Activated CD4-positive, alpha-beta T cell treated with anti-CD3 and anti-CD28 coated beads for 24 hours (primary cell): ENCODE measurements around the gene SKAP2.

Experiments
- DNase-seq, 2 donors: peaks; one replicate each; pipeline ENCODE4 v3.0.0-alpha.2; 2020; ENCODE audit warnings: low read depth in 2 of 2

SKAP2 gene

DNA sequence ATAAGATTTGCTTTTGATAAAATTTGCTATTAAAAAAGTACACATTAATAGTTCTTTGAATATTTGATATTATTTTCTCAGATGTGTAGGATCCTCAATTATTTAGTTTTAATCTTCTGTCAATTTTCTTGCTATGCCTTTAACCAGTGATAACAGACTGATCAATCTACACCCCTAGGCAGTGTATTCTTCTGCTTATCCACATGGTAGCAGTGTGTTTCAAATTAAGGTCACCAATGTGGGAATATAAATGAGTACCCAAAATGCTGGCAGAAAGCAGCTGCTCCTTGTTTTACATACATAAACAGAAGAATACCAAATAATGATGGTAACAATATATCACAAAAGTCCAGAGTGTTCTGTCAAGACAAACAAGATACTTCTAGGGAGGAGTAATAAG, 87.0 kb downstream of the SKAP2 start:
- DNase-seq: no peak

DNA sequence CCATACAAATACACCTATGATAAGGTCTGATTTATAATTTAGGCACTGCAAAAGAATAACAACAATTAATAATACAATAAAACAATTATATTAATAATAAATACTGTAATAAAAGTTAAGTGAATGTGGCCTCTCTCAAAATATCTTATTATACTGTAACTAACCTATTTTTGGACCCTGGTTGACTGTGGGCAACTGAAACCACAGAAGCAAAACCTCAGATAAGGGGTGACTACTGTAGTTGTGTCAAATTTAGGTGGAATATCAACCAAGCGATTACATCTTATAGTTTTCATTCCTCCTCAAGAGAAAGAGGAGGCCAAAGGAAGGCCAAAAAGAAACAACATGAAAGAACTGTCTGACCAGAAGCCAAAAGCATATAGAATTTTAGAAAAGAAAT, 103.9 kb downstream of the SKAP2 start:
- no peak for DNase-seq

DNA sequence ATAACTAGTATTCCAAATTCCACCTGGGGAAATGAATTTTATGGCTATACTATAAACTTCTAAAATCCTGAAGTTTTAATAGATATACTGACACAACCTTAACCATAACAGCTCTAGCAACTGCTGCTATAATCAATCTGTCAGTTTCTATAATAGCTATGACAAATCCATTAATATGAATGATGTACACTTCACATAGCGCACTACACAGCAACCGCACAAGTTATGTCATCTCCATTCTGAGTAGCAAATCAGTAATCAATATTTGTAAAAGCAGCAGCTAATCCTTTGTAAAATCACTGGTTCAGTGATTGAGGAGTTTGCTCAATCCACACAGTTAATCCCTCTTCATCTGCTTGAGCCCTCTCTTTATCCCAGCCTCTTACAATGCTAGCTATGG, 105.3 kb downstream of the SKAP2 start:
- DNase-seq: no peak

DNA sequence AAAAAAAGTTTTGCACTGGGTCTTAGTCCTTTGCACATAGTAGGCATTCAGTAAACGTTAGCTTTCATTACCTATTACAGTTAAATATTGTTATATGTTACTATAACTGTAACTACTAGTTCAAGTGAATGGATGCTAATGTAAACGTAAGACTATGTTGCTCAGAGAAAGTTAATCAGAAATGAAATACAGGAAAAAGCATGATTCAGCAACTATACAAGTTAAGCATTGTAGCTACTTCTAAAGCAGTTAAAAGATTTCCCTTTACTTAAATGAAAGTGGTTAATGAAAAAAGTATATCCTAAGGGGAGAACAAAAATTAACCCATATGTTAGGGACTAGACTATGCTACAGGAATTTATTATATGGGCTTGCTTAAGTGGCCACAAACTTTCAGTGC, 121.2 kb downstream of the SKAP2 start:
- no peak for DNase-seq

DNA sequence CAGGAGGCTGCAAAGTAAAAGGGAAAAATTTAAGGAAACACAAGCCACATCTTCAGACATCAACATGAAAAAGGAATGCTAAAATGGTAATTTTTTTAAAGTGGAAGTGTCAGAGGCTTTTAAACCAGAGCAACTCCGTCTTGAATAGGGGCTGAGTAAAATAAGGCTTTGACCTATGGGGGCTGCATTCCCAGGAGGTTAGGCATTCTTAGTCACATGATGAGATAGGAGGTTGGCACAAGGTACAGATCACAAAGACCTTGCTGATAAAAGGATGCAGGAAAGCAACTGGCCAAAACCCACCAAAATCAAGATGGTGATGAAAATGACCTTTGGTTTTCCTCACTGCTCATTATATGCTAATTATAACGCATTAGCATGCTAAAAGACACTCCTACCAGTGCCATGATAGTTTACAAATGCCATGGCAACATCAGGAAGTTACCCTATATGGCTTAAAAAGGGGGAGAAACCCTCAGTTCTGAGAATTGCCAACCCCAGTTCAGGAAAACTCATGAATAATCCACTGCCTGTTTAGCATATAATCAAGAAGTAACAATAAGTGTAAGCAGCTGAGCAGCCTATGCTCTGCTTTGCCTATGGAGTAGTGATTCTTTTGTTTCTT, 128.3 kb downstream of the SKAP2 start:
- DNase-seq: no peak

DNA sequence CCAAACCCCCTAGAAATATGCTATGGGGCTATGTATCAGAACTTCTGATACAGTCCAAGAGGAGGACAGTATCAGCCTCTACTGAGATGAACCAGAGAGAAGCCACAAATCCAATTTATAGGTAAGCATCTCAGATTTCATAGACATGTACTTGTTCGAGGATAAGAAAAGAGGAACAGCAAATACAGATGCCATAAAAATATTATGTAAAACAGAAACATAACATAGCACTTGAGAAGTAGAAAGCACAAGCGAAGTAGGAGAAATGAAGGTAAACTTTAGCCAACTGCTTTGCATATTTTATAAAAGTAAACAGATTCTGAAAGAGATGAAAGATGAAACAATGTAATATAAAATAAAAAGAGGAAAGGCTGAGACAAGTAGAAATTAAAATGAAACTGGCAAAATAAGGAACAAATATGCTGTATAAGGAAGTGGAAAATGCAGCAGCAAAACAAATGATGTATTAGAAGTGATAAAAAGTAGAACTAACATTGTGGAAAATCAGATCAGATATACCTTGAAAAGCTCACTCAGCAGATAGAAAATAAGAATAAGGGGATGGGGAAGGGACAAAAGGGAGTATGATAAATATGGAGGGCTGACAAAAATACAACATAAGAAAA, 135.1 kb downstream of the SKAP2 start:
- DNase-seq: no peak

DNA sequence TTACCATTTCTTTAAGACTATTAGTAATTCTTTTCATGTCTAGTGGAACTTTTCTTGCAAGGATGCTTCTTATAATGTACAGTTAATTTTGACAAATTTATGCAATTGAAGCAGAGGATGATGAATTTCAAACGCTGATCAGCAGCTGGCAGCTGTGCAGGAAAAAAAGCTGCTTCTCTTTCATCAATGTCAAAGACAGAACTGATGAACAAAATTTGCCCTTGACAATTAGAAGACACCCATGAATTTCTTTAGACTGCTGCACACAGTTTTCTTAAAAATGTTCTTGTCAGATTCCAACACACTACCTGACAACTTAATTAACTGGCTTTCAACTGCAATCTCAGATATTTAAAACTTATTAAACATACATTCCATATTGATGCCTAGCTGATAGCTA, 138.3 kb downstream of the SKAP2 start:
- DNase-seq: no peak

DNA sequence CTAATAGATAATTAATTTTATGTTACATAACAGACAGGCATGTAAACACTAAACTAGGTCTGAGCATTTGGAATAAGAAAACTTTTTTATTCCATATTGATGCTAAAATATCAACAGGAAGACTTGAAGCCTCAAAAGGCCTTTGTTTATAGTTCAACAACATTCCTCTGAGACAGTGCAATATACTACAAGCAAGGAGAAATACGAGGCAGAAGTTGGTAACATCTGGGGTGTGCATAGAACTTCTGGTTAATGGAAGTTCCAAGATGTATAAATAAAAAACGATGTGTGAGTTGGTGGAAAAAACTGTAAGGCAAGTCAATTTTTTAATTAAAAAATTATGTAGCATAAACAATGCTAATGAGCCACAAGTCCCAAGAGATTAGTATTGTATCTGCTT, 139.6 kb downstream of the SKAP2 start:
- no peak for DNase-seq

DNA sequence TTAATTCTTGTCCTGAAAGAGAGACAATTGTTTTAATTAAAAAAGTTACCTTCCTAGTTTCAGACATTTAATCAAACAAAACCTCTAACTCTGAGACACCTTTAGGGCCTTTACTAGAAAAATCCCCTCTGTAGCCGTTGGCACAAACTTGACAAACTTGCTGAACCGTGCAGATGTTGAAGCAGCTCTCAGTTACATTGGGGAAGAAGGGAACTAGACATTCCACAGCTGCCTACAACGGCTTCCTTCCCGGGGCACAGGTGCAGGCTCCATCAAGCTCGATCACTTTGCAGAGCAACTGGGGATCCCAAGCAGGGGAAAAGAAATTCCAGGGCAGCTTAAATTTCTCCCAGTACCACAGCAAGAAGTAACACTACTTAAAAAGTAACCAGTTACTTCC, 141.3 kb downstream of the SKAP2 start:
- DNase-seq: no peak

DNA sequence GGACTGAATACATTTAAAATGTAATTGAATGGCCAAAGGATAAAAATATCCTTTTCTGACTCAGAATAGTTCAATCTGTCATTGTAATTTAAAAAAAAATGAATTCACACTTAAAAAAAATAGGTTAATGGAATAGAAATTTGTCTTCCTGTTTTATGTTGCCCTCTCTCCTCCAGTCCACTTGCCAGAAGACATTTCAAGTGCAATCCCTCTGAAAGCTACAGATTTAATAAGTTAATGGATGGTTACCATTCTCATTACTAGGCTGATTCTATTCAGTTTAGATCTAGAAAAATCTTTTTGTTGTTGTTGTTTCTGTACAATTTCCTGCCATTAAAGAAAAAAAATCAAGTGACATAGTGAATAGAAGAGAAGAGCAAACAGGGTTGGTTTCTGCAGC, 142.9 kb downstream of the SKAP2 start:
- no peak for DNase-seq

DNA sequence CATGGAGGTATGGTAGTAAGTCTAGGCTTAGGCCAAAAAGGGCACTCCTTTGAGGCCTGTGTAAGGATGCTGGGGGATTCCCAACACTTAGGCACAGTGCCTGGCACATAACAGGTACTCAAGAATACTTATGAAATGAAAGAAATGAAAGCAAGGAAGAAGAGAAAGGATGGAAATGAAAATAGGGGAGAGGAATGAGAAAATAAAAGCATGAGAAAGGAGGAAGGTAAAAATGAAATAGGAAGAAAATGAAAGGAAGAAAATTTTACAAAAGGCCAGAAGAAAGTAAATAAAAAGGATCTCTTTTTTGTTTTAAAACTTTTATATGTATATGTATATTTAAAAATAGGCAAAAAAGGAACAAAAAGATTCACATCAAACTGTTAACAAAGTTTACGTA, 146.3 kb downstream of the SKAP2 start:
- no peak for DNase-seq

DNA sequence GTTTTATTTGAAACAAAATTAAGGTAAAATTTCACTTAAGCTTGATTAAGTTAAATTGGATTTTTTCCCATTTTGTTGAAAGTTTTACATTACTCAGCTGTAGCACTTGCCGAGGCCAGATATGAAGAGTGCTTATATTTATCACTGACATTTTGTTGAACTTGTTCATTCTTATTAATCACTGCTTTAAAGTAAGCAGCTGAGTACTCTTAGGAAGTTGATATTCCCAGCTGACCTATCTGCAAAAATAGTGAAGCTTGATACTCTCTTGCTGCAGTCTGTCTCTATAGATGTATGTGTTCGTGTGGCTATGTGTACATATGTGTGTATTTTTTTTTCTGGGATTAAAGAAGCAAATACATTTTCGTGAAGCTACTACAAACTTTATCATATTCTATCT, 150.0 kb downstream of the SKAP2 start:
- no peak for DNase-seq

DNA sequence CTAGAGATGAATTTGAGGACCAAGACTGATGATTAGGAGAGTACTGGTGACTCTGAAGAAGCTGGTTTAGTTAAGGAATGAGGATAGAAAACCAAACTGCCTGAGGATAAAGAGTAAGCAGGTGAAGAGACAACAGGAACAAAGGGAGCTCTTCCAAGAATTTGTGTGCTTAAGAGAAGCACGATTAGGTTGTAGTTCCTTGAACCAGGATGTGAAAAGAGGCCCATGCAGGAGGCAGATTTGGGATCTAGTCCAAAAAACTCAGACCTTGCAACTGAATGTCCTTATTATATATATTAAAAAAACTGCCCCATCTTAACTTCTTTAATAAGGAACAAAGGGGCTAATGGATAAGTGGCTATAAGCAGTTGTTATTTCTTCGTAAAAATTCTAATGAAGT, 150.4 kb downstream of the SKAP2 start:
- no peak for DNase-seq

DNA sequence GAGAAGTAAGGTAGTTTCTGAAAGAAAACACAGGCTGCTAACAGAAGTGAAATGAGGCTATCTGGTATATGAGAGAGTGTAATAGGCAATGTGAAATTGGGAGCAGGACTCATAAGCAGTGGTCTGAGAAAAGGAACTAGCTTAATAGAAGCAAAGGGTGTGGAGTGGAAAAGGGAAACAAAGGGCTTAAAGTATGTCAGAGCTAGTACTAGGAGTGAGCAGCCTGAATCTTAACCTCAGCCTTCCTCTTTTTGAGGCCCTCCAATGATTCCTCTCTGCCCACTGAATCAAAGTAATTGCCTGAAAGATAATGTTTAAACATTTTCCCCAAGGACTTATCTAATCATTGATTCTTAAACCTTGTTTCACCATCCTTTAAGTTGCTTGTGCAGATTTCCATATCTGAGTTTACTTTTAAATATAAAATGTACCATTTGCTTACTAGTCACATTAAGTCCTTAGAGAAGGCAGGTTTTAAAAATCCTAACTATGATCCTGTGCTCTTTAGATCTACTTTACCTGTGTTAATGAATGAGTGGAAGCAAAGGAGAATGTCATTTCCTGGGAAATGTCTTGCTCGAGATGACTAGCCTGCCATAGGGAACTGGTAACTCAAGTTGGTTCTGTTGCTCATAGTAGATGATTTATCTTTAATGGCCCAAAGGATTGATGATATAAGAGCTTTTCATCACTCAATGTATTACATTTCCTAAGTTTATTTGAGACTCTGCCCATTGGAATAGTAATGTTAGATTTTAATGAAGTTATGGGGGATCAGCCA, 155.0 kb downstream of the SKAP2 start:
- DNase-seq: no peak

DNA sequence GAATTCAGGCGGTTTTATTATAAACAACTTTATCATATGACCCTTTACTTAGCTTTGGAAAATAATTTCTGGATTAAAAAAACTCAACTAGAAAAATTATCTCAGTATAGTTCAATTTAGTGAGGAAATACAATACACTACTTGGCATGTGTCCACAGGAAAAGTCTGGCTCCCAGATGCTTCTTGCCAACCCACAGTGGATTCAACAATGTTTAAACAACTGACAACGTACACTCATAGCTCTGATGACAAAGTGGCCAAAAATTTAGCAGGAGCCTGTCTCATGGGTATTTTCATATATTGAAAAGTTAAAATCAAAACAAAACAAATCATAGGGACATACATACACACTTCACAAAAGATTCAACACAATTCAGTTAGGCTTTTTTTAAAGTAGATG, 158.8 kb downstream of the SKAP2 start:
- no peak for DNase-seq

DNA sequence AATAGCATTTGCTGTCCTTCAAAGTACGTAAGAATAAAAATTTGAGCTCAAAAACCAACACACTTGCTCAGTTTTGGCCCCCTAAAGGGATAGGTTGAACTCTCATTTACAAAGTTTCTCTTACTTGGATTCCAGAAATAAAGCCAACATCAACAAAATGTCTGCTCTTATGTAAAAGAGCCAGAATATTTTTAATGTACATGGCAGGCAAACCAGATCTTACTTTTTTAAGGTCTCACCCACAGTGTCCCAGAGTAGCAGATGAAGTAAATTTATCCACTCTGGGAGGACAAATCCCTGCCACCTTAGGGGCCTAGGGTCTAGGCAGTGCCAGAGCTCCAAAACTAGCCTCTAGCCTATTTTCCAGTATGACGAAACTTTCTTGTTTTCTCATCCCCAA, 159.6 kb downstream of the SKAP2 start:
- DNase-seq: no peak

DNA sequence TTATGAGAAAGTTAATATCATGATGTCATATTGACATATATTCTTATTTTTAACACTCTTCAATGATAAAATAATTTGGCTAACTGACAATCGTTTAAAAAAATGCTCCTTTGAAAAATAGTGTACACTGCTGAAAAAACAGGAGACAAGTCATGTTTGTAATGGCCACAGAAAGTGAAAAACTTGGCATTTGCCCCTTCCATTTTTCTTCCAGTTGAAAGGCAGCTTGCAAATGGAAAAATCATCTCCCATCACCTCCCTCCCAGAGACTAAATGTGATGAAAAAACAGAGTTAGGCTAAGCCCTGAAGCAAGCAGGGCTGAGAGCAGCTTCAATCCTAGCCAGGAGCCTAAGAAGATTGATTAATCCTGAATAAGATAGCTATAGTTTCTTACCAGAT, 160.4 kb downstream of the SKAP2 start:
- DNase-seq: no peak

DNA sequence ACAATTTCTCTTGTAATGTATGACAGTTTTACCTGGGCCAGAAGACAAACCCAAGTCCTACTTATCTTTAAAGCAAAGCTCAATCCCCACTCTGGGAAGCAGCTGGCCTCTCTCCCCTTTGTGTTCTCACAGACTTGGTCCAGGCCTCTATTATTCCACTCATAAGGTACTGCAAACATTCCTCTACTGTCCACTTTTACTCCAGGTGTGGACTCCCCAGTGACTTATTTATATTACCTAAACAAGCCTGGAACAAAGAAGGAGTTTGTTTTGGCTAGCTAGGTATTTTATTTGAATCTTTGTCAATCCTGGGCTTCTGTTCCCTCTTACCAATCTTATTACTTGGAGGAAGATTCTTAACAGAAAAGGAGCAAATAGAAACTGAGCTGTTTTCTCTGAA, 163.5 kb downstream of the SKAP2 start:
- no peak for DNase-seq

DNA sequence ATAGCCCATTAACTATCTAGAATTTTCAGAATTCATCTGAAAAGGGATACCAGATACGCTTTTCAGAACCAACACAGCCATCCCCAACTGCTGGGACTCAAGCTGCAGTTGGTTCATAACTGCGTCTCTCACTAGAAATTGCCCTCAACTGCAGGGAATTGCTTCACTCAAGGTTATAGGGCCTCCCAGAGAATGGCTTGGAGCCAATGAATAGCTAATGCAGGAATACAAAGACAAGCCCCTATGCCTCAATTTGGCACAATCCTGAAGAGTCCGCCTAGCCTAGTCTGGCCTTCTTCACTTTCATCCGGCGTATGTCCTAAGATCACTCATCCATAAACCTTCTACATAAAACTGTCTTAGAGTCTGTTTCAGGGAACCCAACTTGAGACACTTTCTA, 164.0 kb downstream of the SKAP2 start:
- DNase-seq: no peak

DNA sequence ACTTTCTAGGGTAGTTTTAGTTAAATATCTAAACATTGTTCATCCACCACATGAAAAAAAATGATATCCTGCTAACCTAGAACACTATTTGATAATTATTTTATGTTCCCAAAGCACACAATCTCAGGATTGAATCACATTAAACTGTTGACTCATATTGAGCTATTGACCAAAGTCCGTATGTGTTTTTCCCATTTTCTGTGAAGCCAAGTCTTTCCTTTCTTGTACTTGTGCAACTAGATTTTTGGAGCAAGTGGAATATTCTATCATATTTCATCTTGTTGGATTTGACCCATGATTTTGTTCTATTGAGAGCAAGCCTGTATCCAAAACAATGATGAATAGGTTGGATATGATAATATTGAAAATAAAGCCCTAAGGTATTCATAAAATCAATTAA, 164.6 kb downstream of the SKAP2 start:
- DNase-seq: no peak

DNA sequence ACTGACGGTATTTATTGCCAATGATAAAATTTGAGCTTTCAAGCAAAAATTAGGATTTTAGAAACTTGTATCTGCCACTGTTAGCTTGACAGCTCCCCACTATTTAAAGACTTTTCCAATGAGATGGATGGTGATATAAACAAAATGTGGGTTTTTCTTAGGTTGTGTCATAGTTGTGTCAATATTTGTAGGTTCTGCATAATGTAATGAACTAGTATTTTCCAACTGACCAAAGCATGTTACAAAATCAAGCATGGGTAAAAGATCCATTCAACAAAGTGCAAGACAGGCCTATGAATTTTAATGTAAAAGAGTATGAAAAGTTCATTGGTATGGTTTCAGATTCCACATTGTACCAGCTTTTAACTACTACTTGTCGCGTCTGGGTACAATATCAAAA, 165.6 kb downstream of the SKAP2 start:
- no peak for DNase-seq

DNA sequence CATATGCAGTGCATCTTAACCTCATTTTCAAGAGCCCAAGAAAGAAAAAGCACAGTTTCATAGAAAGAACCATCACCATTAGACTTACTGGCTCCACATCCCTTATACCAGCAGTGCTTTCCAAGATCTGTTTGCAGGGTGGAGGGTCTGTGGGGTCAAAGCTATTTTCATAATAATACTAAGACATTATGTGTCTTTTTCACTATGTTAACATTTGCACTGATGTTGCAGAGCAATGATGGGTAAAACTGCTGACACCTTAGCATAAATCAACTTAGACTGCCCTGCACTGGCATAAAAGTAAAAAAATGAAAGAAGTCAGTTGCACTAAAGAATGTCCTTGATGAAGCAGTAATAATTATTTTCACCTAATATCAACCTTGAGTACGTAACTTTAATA, 166.2 kb downstream of the SKAP2 start:
- DNase-seq: no peak

DNA sequence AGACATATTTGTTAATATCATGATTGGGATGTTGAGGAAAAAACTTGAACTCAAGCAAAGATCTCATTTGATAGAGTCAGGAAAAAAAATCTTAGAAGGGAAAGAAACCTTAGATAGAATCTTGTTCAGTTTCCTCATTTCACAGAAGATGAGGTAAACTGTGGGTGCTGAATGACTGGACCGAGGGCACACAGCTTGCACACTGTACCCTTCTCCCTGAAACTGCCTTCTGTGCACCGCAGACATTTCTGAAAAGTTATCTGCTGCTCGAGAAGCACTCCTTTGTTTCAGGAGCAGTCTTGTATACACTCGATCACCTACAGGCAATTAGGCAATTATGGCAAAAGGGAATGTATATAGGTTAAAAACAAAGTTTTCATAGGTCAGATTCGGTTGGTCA, 167.4 kb downstream of the SKAP2 start:
- DNase-seq: no peak
